MG63 (cell line): ENCODE measurements around the gene FSIP1. TPM values are rescaled to one million over a fixed set of nuclear protein-coding genes. Genes with fewer than 3 reads are reported as not detected.

Experiments used
- DNase-seq: peaks from one replicate; pipeline ENCODE4 v3.0.0-alpha.2; 2020
- H3K27me3 ChIP-seq: fragments of 250-450 bp; sonication (Bioruptor Pico); 2 replicates; pipeline ENCODE4 v1.5.1; 2020; ENCODE audit warnings: mild to moderate bottlenecking, moderate library complexity
- H3K36me3 ChIP-seq: fragments of 250-450 bp; sonication (Bioruptor Pico); 2 replicates; pipeline ENCODE4 v1.5.1; 2020; ENCODE audit warnings: mild to moderate bottlenecking, moderate library complexity
- H3K4me3 ChIP-seq: fragments of 250-450 bp; sonication (Bioruptor Pico); 2 replicates; pipeline ENCODE4 v1.5.1; 2020; ENCODE audit warnings: mild to moderate bottlenecking, moderate library complexity
- H3K9me3 ChIP-seq: fragments of 250-450 bp; sonication (Bioruptor Pico); 2 replicates; pipeline ENCODE4 v1.5.1; 2020; ENCODE audit warnings: mild to moderate bottlenecking, moderate library complexity
- total RNA-seq: library from RNA; depleted of rRNA; stranded (reverse); fragments of >200 nt; shearing (Covaris generic); gene quantifications from 2 replicates; pipeline ENCODE4 v1.2.3, GENCODE V29; 2014; ENCODE audit warnings: low replicate concordance

The FSIP1 gene
- total RNA-seq, 1 experiment from 2014 or later = 3.3 TPM

GRCh38 chr15:39714251-39714650, 68.4 kb downstream of the FSIP1 start:
- no peak overlapping the region for H3K4me3 ChIP-seq
- no peaks in the 10 kb centered on the region for H3K9me3 ChIP-seq
- no peak for DNase-seq

GRCh38 chr15:39713846-39714245, 68.8 kb downstream of the FSIP1 start:
- Histone ChIP-seq H3K4me3 (no peak overlapping the region), H3K9me3 (no peaks in the 10 kb centered on the region), H3K27me3 (no peaks in the 10 kb centered on the region), H3K36me3 (no peaks in the 10 kb centered on the region)
- DNase-seq = no peak

More at GRCh38 chr15:39714251-39714650, 68.4 kb downstream of the FSIP1 start:
- Histone ChIP-seq H3K27me3 (no peaks in the 10 kb centered on the region), H3K36me3 (no peaks in the 10 kb centered on the region)

GRCh38 chr15:39710681-39711080, 72.0 kb downstream of the FSIP1 start:
- no peaks in the 10 kb centered on the region for H3K9me3 ChIP-seq
- no peaks in the 10 kb centered on the region for H3K27me3 ChIP-seq
- no peak for DNase-seq
- no peaks in the 10 kb centered on the region for H3K36me3 ChIP-seq
- no peak overlapping the region for H3K4me3 ChIP-seq

GRCh38 chr15:39709941-39710340, 72.7 kb downstream of the FSIP1 start:
- DNase-seq = no peak
- no peaks in the 10 kb centered on the region for H3K36me3 ChIP-seq
- no peaks in the 10 kb centered on the region for H3K27me3 ChIP-seq
- H3K4me3 ChIP-seq = no peak overlapping the region
- H3K9me3 ChIP-seq = no peaks in the 10 kb centered on the region

GRCh38 chr15:39706206-39706605, 76.4 kb downstream of the FSIP1 start:
- Histone ChIP-seq H3K27me3 (no peaks in the 10 kb centered on the region), H3K4me3 (no peak overlapping the region), H3K36me3 (no peaks in the 10 kb centered on the region), H3K9me3 (no peaks in the 10 kb centered on the region)
- DNase-seq = no peak

- Histone ChIP-seq H3K27me3 (no peaks in the 10 kb centered on the region), H3K4me3 (no peak overlapping the region), H3K9me3 (no peaks in the 10 kb centered on the region), H3K36me3 (no peaks in the 10 kb centered on the region)
- no peak for DNase-seq
Observed at GRCh38 chr15:39704689-39705088, 78.0 kb downstream of the FSIP1 start.

GRCh38 chr15:39704235-39704634, 78.4 kb downstream of the FSIP1 start:
- DNase-seq = no peak
- Histone ChIP-seq H3K9me3 (no peaks in the 10 kb centered on the region), H3K4me3 (no peak overlapping the region)

GRCh38 chr15:39701988-39702387, 80.7 kb downstream of the FSIP1 start:
- DNase-seq = no peak
- Histone ChIP-seq H3K9me3 (no peaks in the 10 kb centered on the region), H3K27me3 (no peaks in the 10 kb centered on the region), H3K4me3 (no peak overlapping the region), H3K36me3 (no peaks in the 10 kb centered on the region)

More at GRCh38 chr15:39704235-39704634, 78.4 kb downstream of the FSIP1 start:
- no peaks in the 10 kb centered on the region for H3K27me3 ChIP-seq
- H3K36me3 ChIP-seq = no peaks in the 10 kb centered on the region

- H3K4me3 ChIP-seq = no peak overlapping the region
- no peaks in the 10 kb centered on the region for H3K27me3 ChIP-seq
- H3K9me3 ChIP-seq = no peaks in the 10 kb centered on the region
- no peaks in the 10 kb centered on the region for H3K36me3 ChIP-seq
- no peak for DNase-seq
Observed at GRCh38 chr15:39700375-39700700, 82.3 kb downstream of the FSIP1 start.

- H3K36me3 ChIP-seq = no peaks in the 10 kb centered on the region
- DNase-seq = no peak
- no peaks in the 10 kb centered on the region for H3K9me3 ChIP-seq
- no peak overlapping the region for H3K4me3 ChIP-seq
- no peaks in the 10 kb centered on the region for H3K27me3 ChIP-seq
Observed at GRCh38 chr15:39699516-39700374, 82.9 kb downstream of the FSIP1 start.

GRCh38 chr15:39698444-39699390, 83.9 kb downstream of the FSIP1 start:
- Histone ChIP-seq H3K9me3 (no peaks in the 10 kb centered on the region), H3K36me3 (no peaks in the 10 kb centered on the region), H3K27me3 (no peaks in the 10 kb centered on the region), H3K4me3 (no peak overlapping the region)
- no peak for DNase-seq

GRCh38 chr15:39697509-39697908, 85.1 kb downstream of the FSIP1 start:
- H3K4me3 ChIP-seq = no peak overlapping the region
- H3K36me3 ChIP-seq = no peaks in the 10 kb centered on the region
- no peak for DNase-seq
- H3K9me3 ChIP-seq = no peaks in the 10 kb centered on the region
- no peaks in the 10 kb centered on the region for H3K27me3 ChIP-seq

- Histone ChIP-seq H3K9me3 (no peaks in the 10 kb centered on the region), H3K27me3 (no peaks in the 10 kb centered on the region), H3K36me3 (no peaks in the 10 kb centered on the region), H3K4me3 (no peak overlapping the region)
- no peak for DNase-seq
Observed at GRCh38 chr15:39695793-39696192, 86.8 kb downstream of the FSIP1 start.

- no peak for DNase-seq
Observed at GRCh38 chr15:39692356-39693327, 90.0 kb downstream of the FSIP1 start.

GRCh38 chr15:39690881-39691634, 91.6 kb downstream of the FSIP1 start:
- Histone ChIP-seq H3K4me3 (no peak overlapping the region), H3K36me3 (no peaks in the 10 kb centered on the region), H3K9me3 (no peaks in the 10 kb centered on the region), H3K27me3 (no peaks in the 10 kb centered on the region)
- DNase-seq = no peak

More at GRCh38 chr15:39692356-39693327, 90.0 kb downstream of the FSIP1 start:
- Histone ChIP-seq H3K27me3 (no peaks in the 10 kb centered on the region), H3K4me3 (no peak overlapping the region), H3K36me3 (no peaks in the 10 kb centered on the region), H3K9me3 (no peaks in the 10 kb centered on the region)

GRCh38 chr15:39687965-39688364, 94.7 kb downstream of the FSIP1 start:
- Histone ChIP-seq H3K27me3 (no peaks in the 10 kb centered on the region), H3K4me3 (no peak overlapping the region), H3K9me3 (no peaks in the 10 kb centered on the region), H3K36me3 (no peaks in the 10 kb centered on the region)
- DNase-seq = no peak
